GM21576 (cell line): Measurements from ENCODE around the gene DACT3.

Experiments
- ATAC-seq: cut with Tn5 transposase; IDR thresholded peaks from one replicate; pipeline ENCODE4 v1.9.1; 2021; ENCODE audit warnings: mild to moderate bottlenecking, moderate library complexity; ENCODE audit not compliant: unreplicated experiment

The DACT3 gene

GRCh38 chr19:46661020-46661731 is at the start of gene DACT3:
Gene DACT3 (minus strand): TSS chr19:46661182. CDS start chr19:46661064, 118 bp downstream.
- peak; percentile 89 for ATAC-seq

GRCh38 chr19:46710687-46711086 is 49.7 kb upstream of the DACT3 start:
- no peak for ATAC-seq

GRCh38 chr19:46704379-46705076 is 43.5 kb upstream of the DACT3 start:
- ATAC-seq = no peak

- no peak for ATAC-seq
Observed at GRCh38 chr19:46700704-46701103, 39.7 kb upstream of the DACT3 start.

- ATAC-seq = no peak
Observed at GRCh38 chr19:46698395-46699321, 37.7 kb upstream of the DACT3 start.

GRCh38 chr19:46697204-46697960 is 36.4 kb upstream of the DACT3 start:
- no peak for ATAC-seq

- ATAC-seq = no peak
Observed at GRCh38 chr19:46696866-46697203, 35.9 kb upstream of the DACT3 start.

- no peak for ATAC-seq
Observed at GRCh38 chr19:46696052-46696451, 35.1 kb upstream of the DACT3 start.

- no peak for ATAC-seq
Observed at GRCh38 chr19:46693760-46694159, 32.8 kb upstream of the DACT3 start.

GRCh38 chr19:46692918-46693722 is 32.1 kb upstream of the DACT3 start:
- ATAC-seq = no peak

GRCh38 chr19:46691948-46692347 is 31.0 kb upstream of the DACT3 start:
- no peak for ATAC-seq

- no peak for ATAC-seq
Observed at GRCh38 chr19:46691104-46691503, 30.1 kb upstream of the DACT3 start.

- ATAC-seq = no peak
Observed at GRCh38 chr19:46689358-46689757, 28.4 kb upstream of the DACT3 start.

- no peak for ATAC-seq
Observed at GRCh38 chr19:46687438-46688145, 26.6 kb upstream of the DACT3 start.

GRCh38 chr19:46685189-46685588 is 24.2 kb upstream of the DACT3 start:
- ATAC-seq = no peak

GRCh38 chr19:46678110-46678732 is 17.2 kb upstream of the DACT3 start:
- no peak for ATAC-seq

- ATAC-seq = no peak
Observed at GRCh38 chr19:46674416-46675178, 13.6 kb upstream of the DACT3 start.

GRCh38 chr19:46670813-46671212 is 9.8 kb upstream of the DACT3 start:
- ATAC-seq = no peak
